Skeletal muscle satellite cell (primary cell): ENCODE measurements around the gene KCP.

Experiments used
- H3K27me3 ChIP-seq: 2 replicates; pipeline ENCODE4 v1.7.0; 2013; ENCODE audit warnings: low read length; ENCODE audit not compliant: control insufficient read depth, insufficient read depth
- H3K36me3 ChIP-seq: 2 replicates; pipeline ENCODE4 v1.7.0; 2013; ENCODE audit warnings: mild to moderate bottlenecking, control low read depth, low read length; ENCODE audit not compliant: insufficient read depth
- H3K4me1 ChIP-seq: 2 replicates; pipeline ENCODE4 v1.7.0; 2013; ENCODE audit warnings: low read length; ENCODE audit not compliant: control insufficient read depth, insufficient read depth
- H3K4me2 ChIP-seq: 2 replicates; pipeline ENCODE4 v1.7.0; 2013; ENCODE audit warnings: mild to moderate bottlenecking, low read length
- H3K4me3 ChIP-seq: 2 replicates; pipeline ENCODE4 v1.7.0; 2013; ENCODE audit warnings: low read length
- H3K9ac ChIP-seq: 2 replicates; pipeline ENCODE4 v1.7.0; 2013; ENCODE audit warnings: mild to moderate bottlenecking, low read depth, low read length, moderate library complexity
- H3K9me3 ChIP-seq: replicated peaks from 2 replicates; pipeline ENCODE4 v1.7.0; 2013; ENCODE audit warnings: mild to moderate bottlenecking, control low read depth, low read length

KCP gene

DNA sequence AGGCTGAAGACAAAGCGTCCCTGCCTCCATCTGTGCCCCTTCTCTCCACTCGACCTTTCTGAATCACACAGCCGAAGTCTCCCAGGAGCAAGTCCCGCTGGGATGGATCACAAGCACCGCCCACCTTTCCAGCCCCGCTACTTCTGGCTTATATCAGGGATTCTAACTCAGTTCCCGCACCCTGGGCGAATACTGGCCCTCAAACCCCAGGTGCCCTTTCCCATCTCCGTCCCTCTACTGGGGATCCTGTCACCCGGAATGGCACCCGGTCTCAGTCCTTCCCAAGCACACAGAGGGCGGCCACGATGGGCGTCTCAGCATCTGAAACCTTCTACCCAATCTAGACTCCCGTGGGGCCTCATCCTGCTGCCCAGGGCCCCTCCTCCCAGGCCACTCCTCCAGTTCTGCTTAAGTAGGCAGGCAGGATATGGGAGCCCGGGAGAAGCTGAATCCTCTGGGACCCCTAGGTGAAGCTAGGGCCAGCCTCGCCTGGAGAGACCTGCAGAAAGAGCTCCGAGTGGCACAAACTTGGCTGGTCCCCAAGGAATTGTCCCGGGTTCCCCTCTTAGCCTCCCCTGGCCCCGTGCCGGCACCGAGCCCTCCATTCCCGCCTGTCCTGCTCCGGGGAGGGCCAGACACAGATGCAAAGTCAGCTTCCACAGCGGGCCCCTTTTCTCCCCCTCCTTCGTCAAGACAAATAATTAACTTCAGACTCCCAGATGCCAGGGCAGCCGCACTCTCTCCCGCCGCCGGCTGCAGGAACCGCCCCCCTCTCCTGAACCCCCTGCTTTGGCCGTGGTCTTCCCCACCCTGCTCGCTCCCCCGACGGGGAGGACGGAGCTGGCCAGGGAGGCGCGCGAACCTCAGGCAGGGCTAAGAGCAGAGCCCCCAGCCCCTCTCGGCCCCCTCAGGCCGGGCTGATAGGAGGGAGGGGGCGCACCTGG lies 612 bp downstream of the KCP start:
- peak overlapping the region; percentile 35 for H3K4me3 ChIP-seq
- H3K9ac ChIP-seq: no peak overlapping the region
- peaks cover 65% of the 10 kb centered on the region for H3K27me3 ChIP-seq

DNA sequence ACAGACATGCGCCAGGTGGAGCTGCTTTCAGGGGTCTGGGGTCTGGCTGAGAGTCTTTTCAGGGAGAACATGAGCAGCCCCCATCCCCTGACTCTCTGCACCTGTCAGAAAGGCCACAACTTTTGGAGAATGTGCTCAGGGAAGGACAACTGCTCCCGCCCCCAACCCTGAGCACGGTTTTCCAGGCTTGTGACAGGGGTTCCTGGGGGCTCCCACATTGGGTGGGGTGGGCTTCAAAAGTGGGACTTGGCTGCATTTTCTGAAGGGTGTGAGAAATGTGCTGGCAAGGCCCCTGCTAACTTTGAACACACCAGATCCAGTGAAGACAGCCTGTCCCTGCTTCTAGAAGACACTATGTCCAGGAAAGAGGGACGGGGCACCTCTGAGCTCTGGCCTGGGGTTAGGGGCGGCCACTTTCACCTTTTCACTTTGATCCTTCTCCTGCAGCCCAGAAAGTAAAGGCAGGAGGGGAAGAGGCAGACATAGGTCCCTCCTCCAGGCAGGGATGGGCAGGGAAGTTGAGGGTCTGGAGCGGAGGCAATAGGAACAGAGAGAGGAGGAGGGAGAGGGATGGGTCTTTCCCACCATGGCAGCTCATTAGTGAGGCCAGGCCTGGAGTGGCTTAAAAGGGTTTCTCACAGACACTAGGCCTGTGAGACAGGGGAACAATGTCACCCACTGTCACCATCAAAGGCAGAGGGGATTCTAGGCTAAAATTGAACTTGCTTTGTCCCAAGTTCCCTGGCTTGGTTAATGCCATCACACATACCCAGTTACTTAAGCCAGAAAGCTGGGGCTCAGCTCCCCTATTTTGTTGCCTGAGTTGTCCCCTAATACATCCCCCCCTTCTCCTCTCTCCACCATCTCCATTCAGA lies 1.5 kb downstream of the KCP start:
- Histone ChIP-seq H3K9me3 (no peaks in the 10 kb centered on the region), H3K27me3 (peaks cover 58% of the 10 kb centered on the region), H3K36me3 (no peaks in the 10 kb centered on the region), H3K9ac (no peak overlapping the region), H3K4me1 (peaks cover 8% of the 10 kb centered on the region), H3K4me3 (no peak overlapping the region), H3K4me2 (peak overlapping the region; percentile 67)

More for the DNA sequence above, 612 bp downstream of the KCP start:
- no peaks in the 10 kb centered on the region for H3K9me3 ChIP-seq
- H3K4me2 ChIP-seq: peak overlapping the region; percentile 67
- H3K4me1 ChIP-seq: peaks cover 8% of the 10 kb centered on the region
- no peaks in the 10 kb centered on the region for H3K36me3 ChIP-seq

DNA sequence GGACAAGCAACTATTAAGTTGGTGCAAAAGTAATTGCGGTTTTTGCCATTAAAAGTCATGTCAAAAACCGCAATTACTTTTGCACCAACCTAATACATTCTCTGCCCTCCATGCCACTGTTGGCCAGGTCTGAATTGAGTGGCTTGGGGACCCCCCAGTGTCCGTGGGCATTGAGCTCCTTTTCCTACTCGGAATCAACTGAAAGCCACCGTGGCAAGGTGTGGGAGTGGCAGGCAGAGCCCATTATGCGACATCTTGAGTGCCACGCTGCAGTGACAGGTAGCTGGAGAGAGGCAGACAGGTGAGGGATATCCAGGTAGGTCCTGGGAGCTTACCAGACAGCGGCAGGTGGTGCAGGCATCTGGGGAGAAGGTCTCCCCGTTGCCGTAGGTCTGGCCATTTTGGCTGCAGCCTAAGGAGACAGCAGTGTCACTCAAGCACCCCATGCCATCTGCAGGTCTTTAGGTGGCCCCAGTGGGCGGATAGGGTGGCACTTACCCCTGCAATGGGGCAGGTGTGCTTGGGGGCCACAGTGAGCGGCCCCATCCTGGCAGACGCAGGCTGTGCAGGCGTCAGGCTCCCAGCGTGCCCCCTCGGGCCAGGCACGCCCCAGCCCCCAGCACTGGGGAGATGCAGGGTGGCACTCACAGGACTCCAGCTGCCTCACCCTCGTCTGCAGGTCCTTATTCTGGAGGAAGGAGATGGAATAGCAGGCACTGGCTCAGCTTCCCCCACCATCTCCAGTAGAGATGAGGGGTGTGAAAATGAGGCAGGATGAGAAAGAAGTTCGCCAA lies 3.5 kb downstream of the KCP start:
- Histone ChIP-seq H3K27me3 (peaks cover 63% of the 10 kb centered on the region), H3K9me3 (no peaks in the 10 kb centered on the region), H3K9ac (no peak overlapping the region), H3K36me3 (no peaks in the 10 kb centered on the region), H3K4me2 (no peak overlapping the region), H3K4me1 (peaks cover 8% of the 10 kb centered on the region), H3K4me3 (no peak overlapping the region)

DNA sequence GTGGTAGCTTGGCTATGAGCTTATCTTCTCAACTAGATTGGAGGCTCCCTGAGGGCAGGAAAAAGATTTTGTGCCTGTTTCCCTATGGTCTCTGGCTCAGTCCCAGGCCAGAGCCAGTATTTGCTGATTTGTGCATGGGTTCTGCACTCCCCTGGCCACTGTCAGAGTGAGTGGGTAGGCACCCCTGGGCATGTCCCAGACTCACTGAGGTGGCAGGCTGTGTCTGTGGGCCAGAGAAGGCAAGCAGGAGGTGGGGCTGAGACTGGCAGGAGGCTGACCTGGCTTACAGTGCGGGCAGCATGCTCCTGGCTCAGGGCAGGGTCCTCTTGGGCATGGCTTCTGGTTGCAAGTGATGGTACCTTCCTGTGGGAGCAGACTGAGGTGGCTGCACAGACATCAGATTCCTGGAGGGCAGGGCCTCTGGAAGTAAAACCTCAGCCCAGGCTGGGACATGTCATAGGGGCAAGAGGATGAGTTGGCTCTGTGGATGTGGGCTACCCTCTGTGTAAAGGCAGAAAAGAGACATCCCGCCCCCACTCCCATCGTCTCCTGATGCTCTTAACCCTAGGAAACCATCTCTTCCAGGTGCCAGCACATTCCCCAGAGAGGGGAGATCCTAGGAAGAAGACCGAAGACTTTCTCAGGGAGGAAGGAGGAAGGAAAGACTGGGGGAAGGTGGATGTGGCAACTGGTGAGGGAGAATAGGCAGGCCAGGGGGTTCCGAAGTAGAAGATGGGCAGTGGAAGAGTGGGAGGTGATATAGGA lies 4.3 kb downstream of the KCP start:
- H3K4me1 ChIP-seq: peaks cover 8% of the 10 kb centered on the region
- H3K27me3 ChIP-seq: peaks cover 63% of the 10 kb centered on the region
- no peak overlapping the region for H3K4me3 ChIP-seq
- H3K4me2 ChIP-seq: no peak overlapping the region
- no peak overlapping the region for H3K9ac ChIP-seq
- H3K9me3 ChIP-seq: no peaks in the 10 kb centered on the region
- no peaks in the 10 kb centered on the region for H3K36me3 ChIP-seq

DNA sequence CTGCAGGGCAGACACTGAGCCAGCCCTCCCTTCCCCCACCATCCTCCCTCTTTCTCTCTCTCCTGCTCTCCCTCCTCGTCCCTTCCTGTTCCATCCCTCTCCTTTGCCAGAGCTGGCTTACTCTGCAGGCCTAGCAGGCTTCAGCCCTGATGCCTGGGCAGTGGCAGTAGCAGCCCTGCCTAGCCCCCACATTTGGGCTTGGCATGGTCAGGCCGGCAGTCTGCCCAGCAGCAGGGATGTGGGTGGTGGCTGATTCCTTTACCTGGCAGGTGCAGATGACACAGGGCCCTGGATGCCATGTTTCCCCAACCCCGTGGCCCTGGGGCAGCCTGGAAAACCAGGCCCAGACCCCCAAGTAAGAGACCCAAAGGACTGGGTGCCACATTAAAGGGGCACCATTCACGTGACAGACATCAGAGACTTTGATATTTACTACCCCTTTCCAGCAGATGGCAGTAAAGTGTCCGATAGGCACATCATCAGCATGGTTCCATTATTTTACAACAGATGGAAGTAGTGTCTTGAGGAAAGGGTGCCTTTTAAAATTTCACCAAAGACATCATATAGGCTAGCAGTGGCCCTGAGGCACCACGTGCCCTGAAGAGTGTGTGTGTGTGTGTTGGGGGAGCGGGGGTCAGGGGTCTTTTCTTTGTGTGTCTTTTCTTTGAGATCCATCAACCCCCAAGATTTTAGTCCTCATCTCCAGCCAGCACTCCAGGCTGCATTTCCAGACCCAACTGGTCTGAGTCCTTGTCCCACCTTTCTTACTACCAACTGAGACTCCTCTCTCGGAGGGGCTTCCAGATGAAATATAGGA lies 5.9 kb downstream of the KCP start:
- H3K27me3 ChIP-seq: peaks cover 63% of the 10 kb centered on the region
- H3K9me3 ChIP-seq: peaks cover 4% of the 10 kb centered on the region
- H3K4me2 ChIP-seq: no peak overlapping the region
- no peak overlapping the region for H3K4me3 ChIP-seq
- peaks cover 3% of the 10 kb centered on the region for H3K4me1 ChIP-seq
- H3K9ac ChIP-seq: no peak overlapping the region
- no peaks in the 10 kb centered on the region for H3K36me3 ChIP-seq

DNA sequence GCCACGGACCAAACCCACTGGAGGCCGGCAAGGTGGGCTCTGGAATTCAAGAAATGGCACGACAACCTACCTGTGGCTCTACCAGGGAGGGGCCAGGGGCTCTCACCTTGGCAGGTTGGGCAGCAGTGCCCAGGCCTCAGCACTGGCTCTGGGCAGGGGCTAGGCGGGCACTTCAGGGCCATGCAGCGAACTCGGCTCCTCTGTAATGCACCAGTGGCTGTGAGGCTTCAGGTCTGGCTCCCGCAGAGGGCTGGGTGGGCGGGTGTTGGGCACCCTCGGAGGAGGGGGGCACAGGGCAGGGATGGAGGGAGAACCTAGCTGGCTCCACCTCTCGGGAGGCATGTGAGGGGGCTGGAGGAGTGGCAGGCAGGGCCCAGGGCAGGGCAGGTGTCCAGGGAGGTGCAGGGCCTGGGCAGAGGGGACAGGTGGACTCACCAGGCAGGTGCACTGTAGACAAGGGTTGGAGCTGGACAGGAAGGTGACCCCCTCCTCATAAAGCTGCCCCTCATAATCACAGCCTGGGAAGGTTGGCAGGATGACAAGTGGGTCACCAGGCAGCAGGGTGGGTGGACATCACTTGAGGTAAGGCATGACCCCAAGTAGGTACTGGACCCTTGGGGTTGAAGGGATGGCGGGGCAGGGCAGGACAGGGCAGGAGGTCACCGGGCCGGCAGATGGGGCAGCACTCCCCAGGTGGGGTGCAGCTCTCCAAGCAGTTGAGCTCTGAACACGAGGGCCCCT lies 6.7 kb downstream of the KCP start:
- no peaks in the 10 kb centered on the region for H3K4me1 ChIP-seq
- no peak overlapping the region for H3K4me3 ChIP-seq
- H3K27me3 ChIP-seq: peaks cover 57% of the 10 kb centered on the region
- H3K9ac ChIP-seq: no peak overlapping the region
- no peak overlapping the region for H3K4me2 ChIP-seq
- H3K9me3 ChIP-seq: peaks cover 8% of the 10 kb centered on the region
- no peaks in the 10 kb centered on the region for H3K36me3 ChIP-seq

DNA sequence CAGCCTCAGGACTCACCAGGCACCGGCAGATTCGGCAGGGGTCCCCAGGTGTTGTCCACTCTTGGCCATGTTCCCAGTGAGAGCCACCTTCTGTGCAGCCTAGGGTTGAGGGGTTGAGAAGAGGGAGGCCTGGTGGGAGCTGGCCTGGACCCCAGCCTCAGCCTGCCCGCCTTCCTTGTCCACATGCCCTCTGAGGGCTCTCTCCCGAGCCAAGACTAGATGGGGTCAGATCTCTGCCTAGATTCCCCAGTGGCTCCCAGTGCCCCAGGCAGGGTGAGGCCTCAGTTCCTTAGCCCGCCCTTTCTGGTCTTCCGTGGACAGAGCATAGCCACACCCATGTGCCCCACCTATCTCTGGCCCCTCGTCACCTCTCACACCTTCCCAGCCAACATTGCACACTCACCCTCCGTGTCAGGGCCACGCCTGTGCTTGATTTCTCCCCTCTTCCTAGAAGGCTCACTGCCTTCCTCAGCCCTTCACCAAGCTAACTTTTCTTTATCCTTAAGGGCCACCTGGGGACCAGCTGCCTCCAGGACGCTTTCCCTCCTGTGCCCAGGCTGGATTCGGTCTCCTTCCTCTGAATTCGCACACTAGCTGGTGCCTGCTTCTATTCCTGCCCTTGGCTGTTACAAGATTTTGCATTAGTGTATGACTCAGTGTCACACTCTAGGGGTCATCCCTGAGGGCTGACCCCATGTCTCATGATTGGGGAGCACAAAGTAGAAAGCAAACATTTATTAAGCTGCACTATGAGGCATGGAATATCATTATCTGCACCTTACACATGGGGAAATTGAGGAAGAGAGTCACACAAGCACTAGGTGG lies 7.5 kb downstream of the KCP start:
- H3K9me3 ChIP-seq: peaks cover 8% of the 10 kb centered on the region
- peaks cover 53% of the 10 kb centered on the region for H3K27me3 ChIP-seq
- no peaks in the 10 kb centered on the region for H3K36me3 ChIP-seq
- H3K4me1 ChIP-seq: no peaks in the 10 kb centered on the region
- H3K9ac ChIP-seq: no peak overlapping the region
- H3K4me3 ChIP-seq: no peak overlapping the region
- no peak overlapping the region for H3K4me2 ChIP-seq

DNA sequence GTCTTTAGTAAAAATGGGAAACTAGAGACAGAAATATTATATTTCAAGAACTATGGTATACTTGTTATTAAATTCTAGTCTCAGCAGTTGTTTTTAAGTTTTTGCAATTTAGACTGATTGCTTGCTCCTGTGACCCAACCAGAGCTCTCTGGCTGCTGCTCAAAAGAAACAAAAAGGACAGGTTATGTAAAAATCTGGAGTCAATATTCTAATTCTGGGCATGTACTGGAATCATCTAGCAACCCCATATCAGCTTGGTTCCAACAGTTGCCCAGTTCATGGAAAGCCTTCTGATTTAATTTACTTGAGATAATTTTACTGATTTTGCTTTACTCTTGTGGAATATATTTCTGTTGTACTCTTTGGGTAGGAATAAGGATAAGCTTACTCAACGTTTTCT lies 10.3 kb downstream of the KCP start:
- no peaks in the 10 kb centered on the region for H3K36me3 ChIP-seq
- peaks cover 8% of the 10 kb centered on the region for H3K9me3 ChIP-seq
- H3K4me3 ChIP-seq: no peak overlapping the region
- no peak overlapping the region for H3K4me2 ChIP-seq
- peaks cover 44% of the 10 kb centered on the region for H3K27me3 ChIP-seq
- no peak overlapping the region for H3K9ac ChIP-seq
- H3K4me1 ChIP-seq: no peaks in the 10 kb centered on the region

DNA sequence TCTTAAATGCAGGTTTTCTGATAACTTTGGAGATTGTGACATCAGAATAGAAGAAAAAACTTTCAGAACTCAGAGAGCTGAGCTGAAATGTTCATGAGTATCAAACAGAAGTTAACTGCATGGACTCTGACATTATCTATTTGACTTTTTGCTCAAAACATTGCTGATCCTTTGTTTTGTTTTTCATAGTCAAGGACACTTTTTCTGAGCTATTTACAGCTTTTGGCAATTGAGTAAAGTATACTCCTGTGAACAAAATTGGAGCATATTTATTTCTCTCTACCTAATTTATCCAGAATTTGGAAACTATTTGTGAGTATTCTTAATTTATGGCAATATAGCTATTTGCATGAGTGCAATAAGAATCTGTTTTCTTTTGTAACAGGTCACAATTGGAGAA lies 11.1 kb downstream of the KCP start:
- Histone ChIP-seq H3K27me3 (peaks cover 45% of the 10 kb centered on the region), H3K4me2 (no peak overlapping the region), H3K9me3 (peaks cover 8% of the 10 kb centered on the region), H3K4me3 (no peak overlapping the region), H3K4me1 (no peaks in the 10 kb centered on the region), H3K9ac (no peak overlapping the region), H3K36me3 (no peaks in the 10 kb centered on the region)
